Fibroblast of lung (primary cell): Measurements from ENCODE around the gene LOC128125822. TPM values are rescaled to one million over a fixed set of nuclear protein-coding genes. Genes with fewer than 3 reads are reported as not detected.

Experiments used
- DNase-seq, 2 donors: peaks; one replicate each; pipeline versions ENCODE4 v3.0.0 to v3.0.0-alpha.2; 2010; ENCODE audit warnings: low read depth in 2 of 2
- H2AFZ ChIP-seq: 2 replicates; pipeline ENCODE4 v1.5.1; 2012; ENCODE audit warnings: low read length, control low read depth, inconsistent platforms
- H3K27ac ChIP-seq: 2 replicates; pipeline ENCODE4 v1.5.1; 2011; ENCODE audit warnings: low read length, control low read depth; ENCODE audit not compliant: insufficient read depth
- H3K27me3 ChIP-seq: 2 replicates; pipeline ENCODE4 v1.5.1; 2011; ENCODE audit warnings: mild to moderate bottlenecking, low read length; ENCODE audit not compliant: control insufficient read depth, insufficient read depth
- H3K36me3 ChIP-seq: 2 replicates; pipeline ENCODE4 v1.5.1; 2011; ENCODE audit warnings: low read length; ENCODE audit not compliant: control insufficient read depth, insufficient read depth
- H3K4me1 ChIP-seq: 2 replicates; pipeline ENCODE4 v1.5.1; 2011; ENCODE audit warnings: low read length; ENCODE audit not compliant: control insufficient read depth, insufficient read depth; ENCODE audit errors: extremely low read depth
- H3K4me2 ChIP-seq: 2 replicates; pipeline ENCODE4 v1.5.1; 2011; ENCODE audit warnings: low read length, control low read depth; ENCODE audit not compliant: insufficient read depth; ENCODE audit errors: extremely low read depth
- H3K4me3 ChIP-seq, 4 experiments: fragments of 200-600 bp in 1 of 4; sonication (generic) in 1 of 4; replicated peaks in 1 of 4; 2 replicates each; pipeline ENCODE4 v1.5.1; 2011 to 2016; ENCODE audit warnings: low read length in 4 of 4, low read depth in 3 of 4, mild to moderate bottlenecking in 3 of 4, control low read depth in 2 of 4, inconsistent platforms in 1 of 4, mixed read lengths in 1 of 4; ENCODE audit not compliant: insufficient read depth in 1 of 4; ENCODE audit errors: control extremely low read depth in 1 of 4
- H3K79me2 ChIP-seq: 2 replicates; pipeline ENCODE4 v1.5.1; 2012; ENCODE audit warnings: mild to moderate bottlenecking, low read length, inconsistent platforms; ENCODE audit not compliant: control insufficient read depth, insufficient read depth
- H3K9ac ChIP-seq: 2 replicates; pipeline ENCODE4 v1.5.1; 2011; ENCODE audit warnings: mild to moderate bottlenecking, low read length, control low read depth; ENCODE audit not compliant: insufficient read depth
- H3K9me3 ChIP-seq: 2 replicates; pipeline ENCODE4 v1.5.1; 2012; ENCODE audit warnings: low read depth, low read length; ENCODE audit not compliant: control insufficient read depth, insufficient read depth
- H4K20me1 ChIP-seq: 2 replicates; pipeline ENCODE4 v1.5.1; 2011; ENCODE audit warnings: low read length; ENCODE audit not compliant: control insufficient read depth, insufficient read depth; ENCODE audit errors: extremely low read depth
- EZH2 ChIP-seq: IDR thresholded peaks from 2 replicates; pipeline ENCODE4 v1.5.1; 2012; ENCODE audit warnings: low read length, control low read depth, mild to moderate bottlenecking; ENCODE audit errors: missing control alignments
- polyA plus RNA-seq, 2 donors: library from polyadenylated mRNA; depleted of rRNA in 1 of 2; stranded (reverse) in 1 of 2; unstranded in 1 of 2; fragments of >200 nt; gene quantifications; 2 replicates each; pipeline ENCODE4 v1.2.1, GENCODE V29; 2011 to 2012; ENCODE audit warnings: missing spikeins in 1 of 2
- total RNA-seq: library from RNA; depleted of rRNA; stranded (reverse); fragments of >200 nt; gene quantifications from 2 replicates; pipeline ENCODE4 v1.2.1, GENCODE V29; 2014
- TF ChIP-seq, protein P1 (sequence below), 2 donors: IDR thresholded peaks in 1 of 2; conservative IDR thresholded peaks in 1 of 2; 1 replicate in 1 of 2; 2 replicates in 1 of 2; pipeline ENCODE4 v1.5.1; 2011 to 2012; ENCODE audit warnings: low read length in 2 of 2, control low read depth in 1 of 2, inconsistent platforms in 1 of 2, low read depth in 1 of 2, mild to moderate bottlenecking in 1 of 2

Gene LOC128125822

DNA sequence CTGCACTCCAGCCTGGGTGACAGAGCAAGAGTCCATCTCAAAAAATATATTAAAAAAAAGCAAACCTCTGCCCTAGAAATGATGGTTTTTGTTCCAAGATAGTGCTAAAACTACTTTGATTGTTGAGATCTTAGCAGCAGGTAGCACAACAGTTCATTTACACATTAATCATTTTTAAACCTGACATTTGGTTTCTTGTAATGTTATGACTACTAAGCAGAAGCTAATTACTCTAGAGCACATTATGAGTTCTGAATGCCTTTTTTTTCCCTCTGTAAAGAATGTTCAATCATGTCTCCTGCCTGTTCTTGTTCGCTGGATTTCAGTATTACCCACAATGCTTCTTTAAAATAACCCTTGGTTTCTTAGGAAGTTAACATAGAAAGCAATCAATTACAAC, 38.7 kb downstream of the LOC128125822 start:
- no peak for DNase-seq
- Histone ChIP-seq H2AFZ (no peak overlapping the region), H4K20me1 (no peaks in the 10 kb centered on the region), H3K79me2 (no peaks in the 10 kb centered on the region), H3K27ac (no peak overlapping the region), H3K4me3 (no peak overlapping the region), H3K36me3 (no peaks in the 10 kb centered on the region), H3K4me1 (no peaks in the 10 kb centered on the region), H3K27me3 (no peaks in the 10 kb centered on the region), H3K9ac (no peak overlapping the region), H3K4me2 (no peak overlapping the region), H3K9me3 (no peaks in the 10 kb centered on the region)
- TF ChIP-seq EZH2 = no peak
- TF ChIP-seq, protein P1, sequence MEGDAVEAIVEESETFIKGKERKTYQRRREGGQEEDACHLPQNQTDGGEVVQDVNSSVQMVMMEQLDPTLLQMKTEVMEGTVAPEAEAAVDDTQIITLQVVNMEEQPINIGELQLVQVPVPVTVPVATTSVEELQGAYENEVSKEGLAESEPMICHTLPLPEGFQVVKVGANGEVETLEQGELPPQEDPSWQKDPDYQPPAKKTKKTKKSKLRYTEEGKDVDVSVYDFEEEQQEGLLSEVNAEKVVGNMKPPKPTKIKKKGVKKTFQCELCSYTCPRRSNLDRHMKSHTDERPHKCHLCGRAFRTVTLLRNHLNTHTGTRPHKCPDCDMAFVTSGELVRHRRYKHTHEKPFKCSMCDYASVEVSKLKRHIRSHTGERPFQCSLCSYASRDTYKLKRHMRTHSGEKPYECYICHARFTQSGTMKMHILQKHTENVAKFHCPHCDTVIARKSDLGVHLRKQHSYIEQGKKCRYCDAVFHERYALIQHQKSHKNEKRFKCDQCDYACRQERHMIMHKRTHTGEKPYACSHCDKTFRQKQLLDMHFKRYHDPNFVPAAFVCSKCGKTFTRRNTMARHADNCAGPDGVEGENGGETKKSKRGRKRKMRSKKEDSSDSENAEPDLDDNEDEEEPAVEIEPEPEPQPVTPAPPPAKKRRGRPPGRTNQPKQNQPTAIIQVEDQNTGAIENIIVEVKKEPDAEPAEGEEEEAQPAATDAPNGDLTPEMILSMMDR (conservative IDR thresholded peaks at IDR 0.05 in 1 of 2, IDR thresholded peaks at IDR 0.05 in 1 of 2; ENCODE audit: low read depth in 1 of 2, low read length in 2 of 2) = no peak

GRCh38 chr6:63611560-63611959, 39.3 kb downstream of the LOC128125822 start:
- TF ChIP-seq EZH2 = no peak
- TF ChIP-seq, protein P1 (conservative IDR thresholded peaks at IDR 0.05 in 1 of 2, IDR thresholded peaks at IDR 0.05 in 1 of 2; ENCODE audit: low read depth in 1 of 2, low read length in 2 of 2) = no peak
- Histone ChIP-seq H3K9me3 (no peaks in the 10 kb centered on the region), H3K9ac (no peak overlapping the region), H3K4me2 (no peak overlapping the region), H3K27me3 (no peaks in the 10 kb centered on the region), H3K36me3 (no peaks in the 10 kb centered on the region), H3K4me1 (no peaks in the 10 kb centered on the region), H2AFZ (no peak overlapping the region), H4K20me1 (no peaks in the 10 kb centered on the region), H3K79me2 (no peaks in the 10 kb centered on the region), H3K4me3 (no peak overlapping the region), H3K27ac (no peak overlapping the region)
- DNase-seq = no peak

DNA sequence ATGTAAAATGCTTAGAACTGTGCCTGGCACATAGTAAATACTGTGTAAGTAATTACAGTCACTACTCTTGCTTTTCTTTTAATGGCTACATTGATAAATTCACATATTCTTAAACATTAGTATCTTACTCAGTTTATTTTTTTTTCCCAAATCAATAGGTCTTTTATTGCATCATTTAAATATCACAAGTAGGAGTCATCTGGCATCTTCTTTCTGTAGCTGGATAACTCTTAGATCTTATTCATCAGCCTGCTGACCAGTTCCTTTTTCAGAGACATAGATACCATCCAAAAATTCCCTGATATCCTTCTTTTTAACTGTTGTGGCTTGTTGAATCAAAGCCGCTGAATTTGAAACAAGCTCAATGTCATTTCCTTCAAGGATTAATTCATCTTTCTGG, 43.3 kb downstream of the LOC128125822 start:
- no peaks in the 10 kb centered on the region for H3K36me3 ChIP-seq
- H4K20me1 ChIP-seq = no peaks in the 10 kb centered on the region
- H3K4me1 ChIP-seq = no peaks in the 10 kb centered on the region
- H2AFZ ChIP-seq = no peak overlapping the region
- peaks cover 7% of the 10 kb centered on the region for H3K27me3 ChIP-seq
- no peaks in the 10 kb centered on the region for H3K79me2 ChIP-seq
- DNase-seq = peak in 1 of 2 donors; percentile 18
- H3K4me2 ChIP-seq = no peak overlapping the region
- H3K9me3 ChIP-seq = no peaks in the 10 kb centered on the region
- no peak for TF ChIP-seq EZH2
- TF ChIP-seq, protein P1 (conservative IDR thresholded peaks at IDR 0.05 in 1 of 2, IDR thresholded peaks at IDR 0.05 in 1 of 2; ENCODE audit: low read depth in 1 of 2, low read length in 2 of 2) = no peak
- H3K9ac ChIP-seq = no peak overlapping the region
- H3K27ac ChIP-seq = no peak overlapping the region
- H3K4me3 ChIP-seq = no peak overlapping the region

Other genes with a start within 250 kb of the LOC128125822 start
- 32.6 and 48.1 TPM in 2 replicates for gene PTP4A1, start within 50 bp of the LOC128125822 start, total RNA-seq
- 64.5 and 76.3 TPM in 2 replicates for gene PTP4A1, start within 50 bp of the LOC128125822 start, polyA plus RNA-seq
- 56.8 and 71.5 TPM in 2 replicates for gene PHF3, start 63.3 kb downstream of the LOC128125822 start, total RNA-seq
- 17.6 and 22.2 TPM in 2 replicates for gene PHF3, start 63.3 kb downstream of the LOC128125822 start, polyA plus RNA-seq